Muscle layer of colon (tissue), 2 donors: ENCODE results near the gene GBP7.

Experiments used
- H3K27ac ChIP-seq: one replicate; pipeline ENCODE4 v1.7.0; 2013; ENCODE audit warnings: low read depth, mild to moderate bottlenecking, low read length, moderate library complexity
- H3K27me3 ChIP-seq, 2 donors: one replicate each; pipeline ENCODE4 v1.7.0; 2013; ENCODE audit warnings: low read length in 2 of 2, mild to moderate bottlenecking in 2 of 2; ENCODE audit not compliant: insufficient read depth in 2 of 2, control insufficient read depth in 1 of 2
- H3K36me3 ChIP-seq: one replicate; pipeline ENCODE4 v1.7.0; 2013; ENCODE audit warnings: mild to moderate bottlenecking, low read length; ENCODE audit not compliant: insufficient read depth
- H3K4me1 ChIP-seq: one replicate; pipeline ENCODE4 v1.7.0; 2013; ENCODE audit warnings: mild to moderate bottlenecking, low read length; ENCODE audit not compliant: insufficient read depth
- H3K4me3 ChIP-seq, 2 donors: one replicate each; pipeline ENCODE4 v1.7.0; 2013; ENCODE audit warnings: low read length in 2 of 2, low read depth in 1 of 2, mild to moderate bottlenecking in 1 of 2, moderate library complexity in 1 of 2
- H3K9ac ChIP-seq: one replicate; pipeline ENCODE4 v1.7.0; 2013; ENCODE audit warnings: low read length
- H3K9me3 ChIP-seq: one replicate; pipeline ENCODE4 v1.7.0; 2013; ENCODE audit warnings: mild to moderate bottlenecking, low read length
- donor health status: abdominal sarcoma.
- donor health status: Adenocarcinoma of cecum.

The GBP7 gene

DNA sequence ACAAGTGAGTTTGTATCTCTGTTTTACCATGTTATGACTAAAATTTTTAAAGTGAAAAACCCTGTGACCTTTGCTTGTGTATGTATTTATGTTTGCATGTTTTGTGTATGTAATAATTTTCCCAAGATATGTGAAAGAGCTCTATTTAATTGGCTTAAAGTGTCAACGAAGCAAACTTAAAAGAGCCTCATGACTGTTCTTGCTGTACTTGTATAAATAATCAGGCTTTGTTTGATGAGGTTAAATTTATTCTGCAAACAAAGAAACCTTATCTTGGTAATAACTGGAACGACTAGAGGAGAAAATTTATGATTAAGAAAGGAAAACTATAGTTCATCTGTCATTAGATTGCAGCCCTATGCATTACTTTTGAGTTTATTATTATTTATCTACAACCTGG, 6.6 kb downstream of the GBP7 start:
- H3K27me3 ChIP-seq: no peaks in the 10 kb centered on the region
- no peaks in the 10 kb centered on the region for H3K9me3 ChIP-seq
- H3K4me1 ChIP-seq: no peaks in the 10 kb centered on the region
- H3K27ac ChIP-seq: no peak overlapping the region
- H3K9ac ChIP-seq: no peak overlapping the region
- H3K36me3 ChIP-seq: no peaks in the 10 kb centered on the region
- no peak overlapping the region for H3K4me3 ChIP-seq

DNA sequence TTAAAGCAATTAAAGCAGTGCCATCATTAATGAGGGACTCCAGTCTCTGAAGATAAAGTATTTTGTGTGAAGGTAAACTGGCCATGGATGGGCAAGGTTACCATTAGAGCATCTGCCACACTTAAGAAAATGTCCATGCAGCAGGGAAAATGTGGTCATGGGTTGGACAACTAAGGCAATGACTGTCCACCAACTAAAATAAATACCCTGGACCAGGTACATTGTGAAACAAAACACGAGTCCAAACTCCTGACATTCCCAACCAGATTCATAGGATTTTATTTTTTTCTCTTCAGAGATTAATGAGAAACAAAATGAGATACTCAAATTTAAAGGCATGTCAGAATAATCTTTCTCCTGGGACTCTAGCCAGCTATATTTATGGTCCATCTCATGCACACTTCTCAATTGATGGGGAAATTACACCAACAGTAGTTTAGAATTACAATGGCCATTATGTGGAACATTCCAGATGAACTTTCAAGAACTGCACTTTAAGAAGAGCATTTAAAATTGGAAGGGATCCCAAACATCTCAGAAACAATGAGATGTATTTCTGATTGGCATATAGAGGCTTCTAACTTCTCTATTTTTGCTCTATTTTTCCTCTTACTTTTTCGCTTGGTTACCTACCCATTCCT, 8.1 kb downstream of the GBP7 start:
- no peak overlapping the region for H3K9ac ChIP-seq
- no peaks in the 10 kb centered on the region for H3K27me3 ChIP-seq
- H3K9me3 ChIP-seq: no peaks in the 10 kb centered on the region
- no peaks in the 10 kb centered on the region for H3K4me1 ChIP-seq
- no peak overlapping the region for H3K27ac ChIP-seq
- no peaks in the 10 kb centered on the region for H3K36me3 ChIP-seq
- H3K4me3 ChIP-seq: no peak overlapping the region

DNA sequence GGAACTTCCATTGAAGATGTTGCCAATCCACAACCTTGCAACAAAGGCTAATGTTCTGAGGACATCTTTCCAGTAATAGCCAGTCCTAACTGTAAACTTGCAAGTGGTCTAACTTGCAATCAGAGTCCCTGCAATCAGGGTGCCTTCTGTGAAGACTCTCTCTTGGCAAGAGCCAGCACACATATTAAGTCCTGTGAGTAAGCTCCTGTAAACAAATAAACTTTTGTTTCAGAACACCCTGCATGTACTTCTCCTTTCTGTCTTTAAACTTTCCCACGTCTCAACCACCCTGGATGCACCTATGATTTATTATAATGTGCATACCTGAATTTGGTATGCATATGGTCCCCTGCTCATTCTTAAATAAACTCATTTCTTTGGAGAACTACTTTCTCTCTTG, 9.1 kb downstream of the GBP7 start:
- no peaks in the 10 kb centered on the region for H3K27me3 ChIP-seq
- H3K4me3 ChIP-seq: no peak overlapping the region
- H3K9ac ChIP-seq: no peak overlapping the region
- no peaks in the 10 kb centered on the region for H3K36me3 ChIP-seq
- no peaks in the 10 kb centered on the region for H3K9me3 ChIP-seq
- no peak overlapping the region for H3K27ac ChIP-seq
- H3K4me1 ChIP-seq: no peaks in the 10 kb centered on the region

DNA sequence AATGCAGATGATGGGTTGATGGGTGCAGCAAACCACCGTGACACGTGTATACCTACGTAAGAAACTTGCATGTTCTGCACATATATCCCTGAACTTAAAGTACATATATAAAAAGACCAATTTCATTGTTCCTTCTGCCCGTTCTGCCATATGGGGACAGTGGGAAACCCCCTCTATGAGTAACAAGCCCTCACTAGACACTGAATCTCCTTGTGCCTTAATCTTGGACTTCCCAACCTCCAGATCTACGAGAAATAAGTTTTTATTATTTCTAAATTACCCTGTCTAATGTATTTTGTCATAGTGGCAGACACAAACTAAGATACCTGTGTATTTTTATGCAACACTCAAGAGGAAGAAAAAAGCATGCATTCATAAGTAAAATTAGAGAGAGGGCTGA, 10.0 kb downstream of the GBP7 start:
- Histone ChIP-seq H3K27me3 (no peaks in the 10 kb centered on the region), H3K4me3 (no peak overlapping the region), H3K27ac (no peak overlapping the region), H3K9ac (no peak overlapping the region), H3K4me1 (no peaks in the 10 kb centered on the region), H3K36me3 (no peaks in the 10 kb centered on the region), H3K9me3 (no peaks in the 10 kb centered on the region)

DNA sequence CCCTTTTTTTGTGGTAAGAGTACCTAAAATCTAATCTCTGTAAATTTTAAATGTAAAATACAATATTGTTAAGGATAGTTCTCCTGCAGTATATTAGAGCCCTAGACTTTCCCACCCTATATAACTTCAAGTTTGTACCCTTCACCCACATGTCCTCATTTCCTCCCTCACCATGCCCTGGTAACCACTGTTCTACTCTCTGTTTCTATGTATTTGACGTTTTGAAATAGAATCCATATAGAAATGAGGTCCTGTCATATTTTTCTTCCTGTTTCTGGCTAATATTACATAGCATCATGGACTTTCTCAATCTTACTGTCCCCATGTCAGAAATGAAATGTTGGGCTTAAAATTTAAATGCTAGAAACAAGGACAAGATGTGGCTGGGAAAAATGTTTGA, 24.8 kb downstream of the GBP7 start:
- Histone ChIP-seq H3K4me3 (no peak overlapping the region), H3K9ac (no peak overlapping the region), H3K36me3 (no peaks in the 10 kb centered on the region), H3K27ac (no peak overlapping the region), H3K4me1 (no peaks in the 10 kb centered on the region), H3K9me3 (no peaks in the 10 kb centered on the region), H3K27me3 (no peaks in the 10 kb centered on the region)

DNA sequence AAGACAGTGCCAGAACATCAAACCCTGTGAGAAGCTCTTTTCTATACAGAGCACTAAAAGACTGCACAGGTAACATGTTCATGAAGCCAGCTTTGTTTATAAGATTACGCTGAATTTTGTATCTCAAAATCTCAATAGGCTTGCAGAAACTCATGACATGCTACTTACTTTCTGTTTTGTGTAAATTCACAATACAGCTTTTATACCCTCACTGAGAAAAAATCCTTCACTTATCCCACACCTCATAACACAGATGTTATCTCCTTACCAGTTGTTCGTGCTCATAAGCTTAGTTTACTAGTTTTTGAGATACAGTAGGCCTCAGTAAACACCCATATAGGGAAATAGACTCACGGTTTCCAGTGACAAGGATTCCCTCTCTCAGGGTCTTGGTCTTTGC, 25.8 kb downstream of the GBP7 start:
- Histone ChIP-seq H3K36me3 (no peaks in the 10 kb centered on the region), H3K4me3 (no peak overlapping the region), H3K27ac (no peak overlapping the region), H3K9me3 (no peaks in the 10 kb centered on the region), H3K4me1 (no peaks in the 10 kb centered on the region), H3K27me3 (no peaks in the 10 kb centered on the region), H3K9ac (no peak overlapping the region)

DNA sequence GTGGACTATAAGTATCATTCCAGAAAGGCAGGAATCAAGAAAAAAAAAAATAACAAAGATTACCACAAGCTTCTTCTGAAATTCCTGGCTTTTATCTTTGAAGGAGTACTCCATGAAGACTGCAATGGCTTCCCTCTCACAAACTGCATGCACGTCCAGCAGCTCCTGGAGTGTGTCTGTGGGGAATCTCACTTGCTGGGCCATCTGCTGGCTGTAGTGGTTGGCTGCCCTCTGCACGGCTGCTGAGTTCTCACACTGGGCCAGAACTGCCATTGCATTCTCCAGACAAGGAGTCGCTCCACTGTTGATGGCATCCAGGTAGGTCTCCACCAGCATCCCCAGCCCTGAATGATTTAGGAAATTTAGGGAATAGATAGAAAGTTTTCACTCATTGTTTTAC, 26.6 kb downstream of the GBP7 start:
- H3K4me3 ChIP-seq: no peak overlapping the region
- no peaks in the 10 kb centered on the region for H3K36me3 ChIP-seq
- no peak overlapping the region for H3K27ac ChIP-seq
- H3K9ac ChIP-seq: no peak overlapping the region
- H3K4me1 ChIP-seq: no peaks in the 10 kb centered on the region
- no peaks in the 10 kb centered on the region for H3K9me3 ChIP-seq
- no peaks in the 10 kb centered on the region for H3K27me3 ChIP-seq

DNA sequence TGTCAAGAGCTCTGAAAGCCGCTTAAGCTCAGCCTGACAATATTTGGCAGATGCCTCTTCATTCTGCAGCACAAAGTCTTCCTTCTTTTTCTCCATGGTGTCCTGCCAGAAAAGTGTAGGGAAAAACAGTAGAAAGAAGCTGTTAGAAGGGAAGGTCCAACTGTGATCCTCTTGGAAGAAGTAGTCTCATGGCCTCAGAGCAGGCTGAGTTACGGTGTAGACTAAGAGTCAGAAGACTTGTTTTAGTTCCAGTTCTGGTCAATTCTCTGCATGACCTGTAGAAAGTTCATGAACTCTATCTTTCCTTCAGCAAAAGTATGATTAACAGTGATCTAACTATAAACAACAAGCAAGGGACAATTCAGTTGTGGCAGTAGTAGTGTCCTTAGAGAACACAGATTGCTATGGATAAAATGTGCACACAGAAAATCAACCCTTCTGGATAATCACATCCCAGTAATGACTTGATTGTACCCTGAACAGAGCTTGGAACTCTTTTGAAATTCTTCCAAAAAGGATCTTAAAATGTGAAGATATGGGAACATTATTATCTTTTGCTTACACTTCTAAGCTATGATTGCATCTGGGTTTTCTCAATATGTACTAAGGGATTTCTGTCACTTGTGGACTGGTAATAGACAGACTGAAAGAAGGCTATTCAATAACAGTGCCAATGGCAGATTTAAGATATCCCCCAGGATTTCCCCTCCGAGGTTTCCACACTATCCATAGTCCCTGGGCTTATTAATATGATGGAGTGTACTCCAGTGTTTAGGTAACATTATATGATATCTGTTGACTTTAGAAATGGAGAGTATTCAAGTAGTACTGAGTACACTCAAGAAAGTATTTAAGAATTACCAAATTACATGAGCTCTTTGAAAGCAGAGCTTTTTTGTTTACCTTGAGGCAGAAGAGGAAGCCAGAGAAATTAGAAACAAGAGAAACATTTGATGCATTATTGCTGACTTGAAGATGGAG, 27.8 kb downstream of the GBP7 start:
- Histone ChIP-seq H3K9ac (no peak overlapping the region), H3K36me3 (no peaks in the 10 kb centered on the region), H3K4me3 (no peak overlapping the region), H3K27ac (no peak overlapping the region), H3K9me3 (no peaks in the 10 kb centered on the region), H3K27me3 (no peaks in the 10 kb centered on the region), H3K4me1 (no peaks in the 10 kb centered on the region)

DNA sequence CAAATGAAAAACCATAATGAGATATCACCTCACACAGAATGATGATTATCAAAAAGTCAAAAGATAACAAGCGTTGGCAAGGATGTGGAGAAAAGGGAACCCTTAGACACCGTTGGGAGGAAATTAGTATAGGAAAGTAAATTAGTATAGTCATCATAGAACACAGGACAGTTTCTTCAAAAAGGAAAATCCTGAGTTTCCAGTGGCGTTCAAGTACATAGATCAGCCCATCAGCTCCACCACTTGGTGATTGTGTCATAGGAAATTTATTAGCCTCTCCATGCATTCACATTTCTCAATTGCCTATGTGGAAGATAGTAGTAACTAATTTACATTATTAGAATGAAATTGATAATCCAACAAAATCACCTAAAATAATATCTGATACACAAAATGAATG, 29.1 kb downstream of the GBP7 start:
- H3K4me3 ChIP-seq: no peak overlapping the region

DNA sequence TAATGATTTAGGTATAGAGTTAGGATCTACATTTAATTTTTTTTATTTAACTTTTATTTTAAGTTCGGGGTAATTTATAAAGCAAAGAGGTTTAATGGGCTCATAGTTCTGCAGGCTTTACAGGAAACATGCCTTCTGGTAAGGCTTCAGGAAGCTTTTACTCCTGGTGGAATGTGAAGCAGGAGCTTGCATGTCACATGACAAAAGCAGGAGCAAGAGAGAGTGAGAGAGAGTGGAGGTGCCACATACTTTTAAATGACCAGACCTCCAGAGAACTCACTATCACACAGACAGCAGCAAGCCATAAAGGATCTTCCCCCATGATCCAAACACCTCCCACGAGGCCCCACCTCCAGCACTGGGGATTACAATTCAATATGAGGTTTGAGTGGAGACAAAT, 32.3 kb downstream of the GBP7 start:
- no peak overlapping the region for H3K27ac ChIP-seq
- no peaks in the 10 kb centered on the region for H3K27me3 ChIP-seq
- no peaks in the 10 kb centered on the region for H3K36me3 ChIP-seq
- H3K4me1 ChIP-seq: no peaks in the 10 kb centered on the region
- H3K9me3 ChIP-seq: no peaks in the 10 kb centered on the region
- H3K4me3 ChIP-seq: no peak overlapping the region
- H3K9ac ChIP-seq: no peak overlapping the region

More for the DNA sequence above, 29.1 kb downstream of the GBP7 start:
- Histone ChIP-seq H3K27ac (no peak overlapping the region), H3K9ac (no peak overlapping the region), H3K36me3 (no peaks in the 10 kb centered on the region), H3K9me3 (no peaks in the 10 kb centered on the region), H3K27me3 (no peaks in the 10 kb centered on the region), H3K4me1 (no peaks in the 10 kb centered on the region)

DNA sequence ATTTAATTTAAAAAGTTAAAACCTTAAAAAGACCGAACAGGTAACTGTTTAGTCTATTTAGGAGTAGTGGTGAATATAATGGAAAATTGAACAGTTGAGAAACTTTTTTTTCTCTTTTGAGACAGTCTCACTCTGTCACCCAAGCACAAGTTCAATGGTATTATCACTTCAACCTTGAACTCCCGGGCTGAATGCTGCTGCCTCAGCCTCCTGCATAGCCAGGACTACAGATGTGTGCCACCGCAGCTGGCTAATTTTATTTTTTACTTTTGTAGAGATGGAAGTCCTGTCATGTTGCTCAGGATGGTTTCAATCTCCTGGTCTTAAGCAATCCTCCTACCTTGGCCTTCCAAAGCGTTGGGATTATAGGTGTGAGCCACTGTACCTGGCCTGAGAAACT, 33.6 kb downstream of the GBP7 start:
- no peaks in the 10 kb centered on the region for H3K36me3 ChIP-seq
- no peaks in the 10 kb centered on the region for H3K9me3 ChIP-seq
- H3K4me1 ChIP-seq: no peaks in the 10 kb centered on the region
- no peak overlapping the region for H3K4me3 ChIP-seq
- H3K27ac ChIP-seq: no peak overlapping the region
- no peaks in the 10 kb centered on the region for H3K27me3 ChIP-seq
- no peak overlapping the region for H3K9ac ChIP-seq

DNA sequence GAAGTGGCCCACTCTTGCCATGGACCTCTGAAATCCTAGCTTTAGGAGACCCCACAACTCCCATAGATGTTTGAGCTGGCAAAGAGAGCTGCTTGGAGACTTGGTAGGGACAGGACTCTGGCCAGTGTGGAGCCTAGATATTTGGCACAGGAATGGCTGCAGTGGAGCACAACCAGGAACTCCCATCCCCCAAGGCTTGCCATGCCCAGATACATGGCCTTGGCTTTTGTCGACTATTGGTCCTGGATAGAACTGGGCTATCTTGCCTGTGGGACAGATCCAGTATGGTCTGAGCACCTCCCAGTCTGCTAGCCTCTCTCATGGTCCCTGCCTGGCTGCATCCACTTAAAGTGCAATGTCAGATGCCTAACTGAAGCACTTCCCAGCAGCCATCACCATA, 42.1 kb downstream of the GBP7 start:
- Histone ChIP-seq H3K27ac (no peak overlapping the region), H3K9ac (no peak overlapping the region), H3K27me3 (no peaks in the 10 kb centered on the region), H3K36me3 (no peaks in the 10 kb centered on the region), H3K4me1 (peaks cover 15% of the 10 kb centered on the region), H3K4me3 (no peak overlapping the region), H3K9me3 (no peaks in the 10 kb centered on the region)
